Testis (tissue), 3 donors: ENCODE measurements around the gene ARVCF. TPM values are rescaled to one million over a fixed set of nuclear protein-coding genes. Genes with fewer than 3 reads are reported as not detected.

Source experiments
- DNase-seq: peaks from one replicate; pipeline ENCODE4 v3.0.0-alpha.2; 2019
- H3K27ac ChIP-seq, 2 donors: fragments of 200-600 bp; sonication (generic); one replicate each; pipeline ENCODE4 v1.5.1; 2019
- H3K27me3 ChIP-seq: fragments of 200-600 bp; sonication (generic); one replicate; pipeline ENCODE4 v1.5.1; 2019
- H3K36me3 ChIP-seq: fragments of 200-600 bp; sonication (generic); one replicate; pipeline ENCODE4 v1.5.1; 2017; ENCODE audit warnings: low read depth; ENCODE audit errors: missing control alignments
- H3K4me1 ChIP-seq: fragments of 200-600 bp; sonication (generic); one replicate; pipeline ENCODE4 v1.5.1; 2019
- H3K4me3 ChIP-seq, 2 donors: fragments of 200-600 bp; sonication (generic); one replicate each; pipeline ENCODE4 v1.5.1; 2017 to 2019
- H3K9me3 ChIP-seq: fragments of 200-600 bp; sonication (generic); one replicate; pipeline ENCODE4 v1.5.1; 2017
- CTCF ChIP-seq, 3 experiments: fragments of 450-650 bp in 2 of 3; fragments of 200-600 bp in 1 of 3; sonication (generic) in 1 of 3; IDR thresholded peaks; one replicate each; pipeline ENCODE4 v1.5.1; 2016 to 2019; ENCODE audit warnings: antibody characterized with exemption in 3 of 3, mild to moderate bottlenecking in 2 of 3, moderate library complexity in 1 of 3
- POLR2A ChIP-seq: fragments of 450-650 bp; IDR thresholded peaks from one replicate; pipeline ENCODE4 v1.6.1; 2017; ENCODE audit warnings: antibody characterized with exemption, mild to moderate bottlenecking, moderate library complexity
- WGBS, 2 donors: methylation state at CpG; one replicate each; pipeline ENCODE4 v1.1.5; 2018; 5-methylcytosine and 5-hydroxymethylcytosine counted together
- intact Hi-C: fragments of 100-400 bp; cut with DNase I; formaldehyde crosslinking; loops from one replicate; pipeline ENCODE4 v1.15.1; 2023; ENCODE audit warnings: low total_unique reads
- polyA plus RNA-seq: library from polyadenylated mRNA; stranded (reverse); fragments of 350-450 nt; fragmentation: Illumina TruSeq; extraction: RNeasy Lipid Tissue Mini Kit (QIAGEN cat#74804); gene quantifications from one replicate; pipeline ENCODE4 v1.2.3, GENCODE V29; 2014; ENCODE audit warnings: low read depth, low replicate concordance; ENCODE audit not compliant: insufficient read depth
- total RNA-seq, 2 donors: library from RNA; depleted of rRNA; stranded (reverse); fragments of >200 nt; gene quantifications; one replicate each; pipeline ENCODE4 v1.2.3, GENCODE V29; 2016

ARVCF gene
- total and polyA plus RNA-seq, 3 donors from 2014 or later = 21.1 to 57.7 (median 43.2) TPM

- WGBS, 2 donors = 75 to 87% methylated on average over 4 to 11 of the region's 11 CpGs
- no peaks in the 10 kb centered on the region for H3K4me1 ChIP-seq
- H3K27ac ChIP-seq = no peak overlapping the region
- no peaks in the 10 kb centered on the region for H3K36me3 ChIP-seq
- intact Hi-C loops = no loop called here
- DNase-seq = no peak
- no peaks in the 10 kb centered on the region for H3K9me3 ChIP-seq
- no peaks in the 10 kb centered on the region for H3K27me3 ChIP-seq
- TF ChIP-seq CTCF (IDR thresholded peaks at IDR 0.05) = no peak
- TF ChIP-seq POLR2A = no peak
- no peak overlapping the region for H3K4me3 ChIP-seq
These were observed 47.3 kb downstream of the ARVCF start for GRCh38 chr22:19969141-19969928.

- Histone ChIP-seq H3K4me3 (no peak overlapping the region), H3K27ac (no peak overlapping the region), H3K9me3 (no peaks in the 10 kb centered on the region), H3K27me3 (no peaks in the 10 kb centered on the region), H3K4me1 (no peaks in the 10 kb centered on the region), H3K36me3 (no peaks in the 10 kb centered on the region)
- intact Hi-C loops = no loop called here
- TF ChIP-seq POLR2A (no peak), CTCF (IDR thresholded peaks at IDR 0.05) (no peak)
- no peak for DNase-seq
- 84 to 85% methylated on average over 13 to 18 of the region's 18 CpGs for WGBS, 2 donors
These were observed 48.2 kb downstream of the ARVCF start for GRCh38 chr22:19968450-19968891.

GRCh38 chr22:19967850-19968449 is 48.7 kb downstream of the ARVCF start:
- Histone ChIP-seq H3K4me1 (no peaks in the 10 kb centered on the region), H3K36me3 (no peaks in the 10 kb centered on the region), H3K4me3 (no peak overlapping the region), H3K9me3 (no peaks in the 10 kb centered on the region), H3K27me3 (no peaks in the 10 kb centered on the region), H3K27ac (no peak overlapping the region)
- DNase-seq = no peak
- intact Hi-C loops = no loop called here
- TF ChIP-seq POLR2A = no peak
- no peak for TF ChIP-seq CTCF (IDR thresholded peaks at IDR 0.05)
- WGBS, 2 donors = 81 to 94% methylated on average over 5 to 7 of the region's 7 CpGs

DNA sequence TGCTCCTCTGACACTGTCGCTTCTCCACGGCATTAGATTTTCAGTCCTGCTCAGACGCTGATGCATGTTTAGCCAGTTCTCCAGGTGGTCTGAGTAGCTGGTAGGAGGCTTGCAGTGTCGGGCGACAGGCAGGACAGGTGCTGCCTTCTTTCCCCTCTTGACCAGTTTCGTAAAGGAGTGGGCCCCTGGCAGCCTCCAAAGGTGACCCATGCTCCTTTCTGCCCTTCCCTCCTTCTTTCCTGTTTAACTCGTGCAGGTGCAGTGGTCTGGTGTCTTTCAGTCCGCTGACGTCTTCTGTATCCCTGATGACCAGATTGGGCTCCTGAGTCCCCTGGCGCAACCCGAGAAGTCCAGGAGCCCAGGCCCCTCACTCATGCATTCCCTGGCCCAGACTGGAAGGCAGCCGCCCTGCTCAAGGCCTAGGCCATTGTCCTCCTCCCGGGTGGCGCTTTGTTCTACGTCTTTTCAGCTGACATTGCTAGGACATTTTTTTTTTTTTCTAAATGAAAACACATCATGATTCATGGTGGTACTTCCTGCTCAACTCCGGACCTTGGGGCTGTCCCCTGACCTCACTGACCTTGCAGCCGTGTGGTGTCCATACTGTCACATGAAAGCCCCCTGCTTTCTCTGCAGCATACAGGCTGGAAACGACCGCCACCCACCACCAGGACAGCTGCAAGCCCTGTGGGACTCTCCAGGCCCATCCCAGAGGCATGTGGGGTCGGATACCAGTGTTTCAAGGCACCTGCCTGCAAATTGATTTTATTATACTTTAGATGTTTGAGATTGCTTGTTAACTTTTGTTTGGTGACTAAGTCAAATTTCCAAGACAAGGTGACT is 49.5 kb downstream of the ARVCF start:
- intact Hi-C loops = no loop called here
- Histone ChIP-seq H3K4me3 (no peak overlapping the region), H3K27ac (no peak overlapping the region), H3K36me3 (no peaks in the 10 kb centered on the region), H3K4me1 (no peaks in the 10 kb centered on the region), H3K9me3 (no peaks in the 10 kb centered on the region), H3K27me3 (no peaks in the 10 kb centered on the region)
- no peak for DNase-seq
- 76 to 77% methylated on average over 20 of the region's 20 CpGs for WGBS, 2 donors
- TF ChIP-seq POLR2A (no peak), CTCF (IDR thresholded peaks at IDR 0.05) (no peak)
